ENCODE measurements around the gene PRSS50.
A peak's percentile ranks its signal among the peaks of the same experiment; 100 is the strongest.

Gene PRSS50

DNA sequence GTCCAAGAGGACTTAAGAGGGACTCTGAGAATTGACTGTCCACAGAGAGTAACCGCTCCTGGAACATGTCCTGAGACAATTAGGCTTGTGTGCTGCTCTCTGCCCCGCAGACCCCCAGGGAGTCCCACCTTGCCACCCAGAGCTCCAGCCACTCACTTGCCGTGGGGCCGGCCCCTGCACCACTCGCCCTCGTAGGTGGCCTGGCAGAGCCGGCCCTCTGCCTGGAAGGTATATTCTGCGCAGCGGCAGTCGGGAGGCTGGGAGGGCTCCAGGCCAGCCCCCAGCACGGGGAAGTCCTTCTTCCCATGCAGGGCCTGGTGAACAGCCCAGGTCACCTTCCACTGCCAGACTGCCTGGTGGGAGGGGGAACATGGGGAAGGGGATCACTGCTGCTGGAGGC, 34.7 kb downstream of the PRSS50 start:
- H3K27me3 ChIP-seq (ENCODE audit: control insufficient read depth in 3 of 3, insufficient read depth in 3 of 3, low read depth in 1 of 3, low read length in 3 of 3), result no peaks in the 10 kb centered on the region
- no peak overlapping the region for H3K4me3 ChIP-seq (ENCODE audit: low read length in 2 of 2)
- H3K14ac ChIP-seq (ENCODE audit: low read length), result no peak overlapping the region
- no peak overlapping the region for H2AFZ ChIP-seq (ENCODE audit: low read length)
- H3K9me3 ChIP-seq (replicated peaks in 1 of 2; ENCODE audit: control insufficient read depth in 2 of 2, insufficient read depth in 1 of 2, low read depth in 1 of 2, low read length in 2 of 2), result peaks cover 0 to 2% of the 10 kb centered on the region in 2 donors
- H3K4me2 ChIP-seq (ENCODE audit: insufficient read depth, low read length, poor library complexity, severe bottlenecking), result no peak overlapping the region
- H3K27ac ChIP-seq (replicated peaks; ENCODE audit: low read length), result no peak overlapping the region
- no peak overlapping the region for H4K91ac ChIP-seq (ENCODE audit: low read depth, low read length, poor library complexity)
- H3K4me1 ChIP-seq (ENCODE audit: control insufficient read depth in 2 of 2, insufficient read depth in 1 of 2, low read depth in 1 of 2, low read length in 2 of 2), result peaks cover 0 to 7% of the 10 kb centered on the region in 2 donors
- WGBS, 2 donors (ENCODE audit: extremely low coverage in 2 of 2, insufficient read length in 2 of 2, insufficient replicate concordance in 1 of 2), result no CpG with 5 or more reads among the region's 11 CpGs
- no peak overlapping the region for H2BK120ac ChIP-seq (ENCODE audit: low read depth, low read length)
- H3K36me3 ChIP-seq (replicated peaks in 1 of 2; ENCODE audit: control insufficient read depth in 2 of 2, insufficient read depth in 2 of 2, low read length in 2 of 2), result no peaks in the 10 kb centered on the region
- no peaks in the 10 kb centered on the region for H3K79me1 ChIP-seq (ENCODE audit: low read depth, low read length)
- peak overlapping the region; percentile 41 for H2AK5ac ChIP-seq (ENCODE audit: low read depth, low read length)
- H3K18ac ChIP-seq (ENCODE audit: low read length), result peak overlapping the region; percentile 71
- H2BK15ac ChIP-seq (ENCODE audit: low read length), result no peak overlapping the region
- no peak for DNase-seq (ENCODE audit: low spot score)
- H2BK12ac ChIP-seq (ENCODE audit: low read length), result no peak overlapping the region
- H3K23ac ChIP-seq (ENCODE audit: low read depth, low read length, poor library complexity), result no peak overlapping the region
- no peak overlapping the region for H2BK5ac ChIP-seq (ENCODE audit: low read length)
- H3K9ac ChIP-seq (ENCODE audit: low read depth, low read length, poor library complexity), result no peak overlapping the region
- no peak overlapping the region for H3K4ac ChIP-seq (ENCODE audit: low read length)
- no peak overlapping the region for H4K8ac ChIP-seq (ENCODE audit: low read depth, low read length)

DNA sequence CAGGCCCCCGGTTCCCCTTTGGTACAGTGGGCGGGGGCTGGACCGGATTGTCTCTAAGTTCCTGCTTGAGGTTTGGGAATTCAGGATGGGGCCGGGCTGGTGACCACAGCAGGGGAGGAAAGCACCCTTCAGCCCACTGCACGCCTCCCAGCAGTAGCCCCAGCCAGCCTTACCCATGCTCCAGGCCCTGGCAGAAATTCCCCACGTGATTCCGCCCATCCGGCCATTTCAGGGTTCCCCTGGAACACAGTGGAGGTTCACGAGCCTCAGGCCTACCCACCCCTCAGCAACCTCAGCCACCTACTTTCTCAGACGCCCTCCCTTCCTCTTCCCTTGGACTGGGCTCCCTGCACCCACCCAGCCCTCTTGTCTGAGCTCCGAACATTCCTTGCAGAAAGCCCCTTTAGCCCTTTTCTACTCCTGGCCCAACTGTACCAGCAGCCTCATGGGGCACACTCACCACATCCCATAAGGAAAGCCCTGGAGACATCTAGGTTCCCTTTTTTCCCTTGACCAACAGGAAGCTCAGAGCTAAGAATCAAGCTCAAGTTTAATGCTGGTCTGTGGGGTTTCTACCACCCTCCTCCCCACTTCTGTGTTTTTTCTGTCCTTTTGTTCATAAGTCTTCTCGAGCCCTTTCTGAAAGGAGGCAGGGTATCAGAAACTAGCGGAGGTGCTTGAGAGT, 35.7 kb downstream of the PRSS50 start:
- H3K18ac ChIP-seq (ENCODE audit: low read length), result peak overlapping the region; percentile 52
- peak overlapping the region; percentile 9 for H2BK15ac ChIP-seq (ENCODE audit: low read length)
- no peaks in the 10 kb centered on the region for H3K79me1 ChIP-seq (ENCODE audit: low read depth, low read length)
- DNase-seq (ENCODE audit: low spot score), result no peak
- H4K91ac ChIP-seq (ENCODE audit: low read depth, low read length, poor library complexity), result no peak overlapping the region
- H2BK120ac ChIP-seq (ENCODE audit: low read depth, low read length), result no peak overlapping the region
- peaks cover 0 to 10% of the 10 kb centered on the region in 2 donors for H3K4me1 ChIP-seq (ENCODE audit: control insufficient read depth in 2 of 2, insufficient read depth in 1 of 2, low read depth in 1 of 2, low read length in 2 of 2)
- H3K27ac ChIP-seq (replicated peaks; ENCODE audit: low read length), result no peak overlapping the region
- no peaks in the 10 kb centered on the region for H3K27me3 ChIP-seq (ENCODE audit: control insufficient read depth in 3 of 3, insufficient read depth in 3 of 3, low read depth in 1 of 3, low read length in 3 of 3)
- no peak overlapping the region for H3K9ac ChIP-seq (ENCODE audit: low read depth, low read length, poor library complexity)
- no peak overlapping the region for H2AFZ ChIP-seq (ENCODE audit: low read length)
- peak overlapping the region; percentile 24 for H4K8ac ChIP-seq (ENCODE audit: low read depth, low read length)
- H3K36me3 ChIP-seq (replicated peaks in 1 of 2; ENCODE audit: control insufficient read depth in 2 of 2, insufficient read depth in 2 of 2, low read length in 2 of 2), result no peaks in the 10 kb centered on the region
- no peak overlapping the region for H3K4me3 ChIP-seq (ENCODE audit: low read length in 2 of 2)
- no peak overlapping the region for H3K23ac ChIP-seq (ENCODE audit: low read depth, low read length, poor library complexity)
- no peak overlapping the region for H3K14ac ChIP-seq (ENCODE audit: low read length)
- peaks cover 0 to 2% of the 10 kb centered on the region in 2 donors for H3K9me3 ChIP-seq (replicated peaks in 1 of 2; ENCODE audit: control insufficient read depth in 2 of 2, insufficient read depth in 1 of 2, low read depth in 1 of 2, low read length in 2 of 2)
- H2BK12ac ChIP-seq (ENCODE audit: low read length), result no peak overlapping the region
- WGBS, 2 donors (ENCODE audit: extremely low coverage in 2 of 2, insufficient read length in 2 of 2, insufficient replicate concordance in 1 of 2), result no CpG with 5 or more reads among the region's 13 CpGs
- no peak overlapping the region for H3K4ac ChIP-seq (ENCODE audit: low read length)
- H2AK5ac ChIP-seq (ENCODE audit: low read depth, low read length), result peak overlapping the region; percentile 90
- no peak overlapping the region for H3K4me2 ChIP-seq (ENCODE audit: insufficient read depth, low read length, poor library complexity, severe bottlenecking)
- H2BK5ac ChIP-seq (ENCODE audit: low read length), result no peak overlapping the region

DNA sequence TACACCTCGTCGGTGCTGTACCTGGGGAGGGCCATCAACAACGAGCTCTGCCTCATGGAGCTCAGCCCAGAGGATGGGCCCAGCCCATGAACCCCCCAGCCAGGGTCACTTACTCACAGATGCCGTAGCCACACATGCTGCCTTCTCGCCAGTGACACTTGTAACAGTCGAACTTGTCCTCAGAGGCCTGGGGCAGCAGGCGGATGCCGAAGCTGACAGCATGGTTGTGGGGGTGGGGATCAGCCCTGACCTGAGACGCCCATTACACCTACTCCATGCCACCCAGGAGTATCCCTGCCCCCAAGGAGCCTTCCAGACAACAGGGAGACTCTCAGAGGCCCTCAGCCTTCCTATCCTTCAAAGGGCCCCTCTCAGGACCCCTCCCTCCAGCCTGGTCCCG, 36.3 kb downstream of the PRSS50 start:
- H3K23ac ChIP-seq (ENCODE audit: low read depth, low read length, poor library complexity), result peak overlapping the region; percentile 17
- H2BK5ac ChIP-seq (ENCODE audit: low read length), result peak overlapping the region; percentile 46
- no peak overlapping the region for H3K14ac ChIP-seq (ENCODE audit: low read length)
- peaks cover 0 to 2% of the 10 kb centered on the region in 2 donors for H3K9me3 ChIP-seq (replicated peaks in 1 of 2; ENCODE audit: control insufficient read depth in 2 of 2, insufficient read depth in 1 of 2, low read depth in 1 of 2, low read length in 2 of 2)
- H3K9ac ChIP-seq (ENCODE audit: low read depth, low read length, poor library complexity), result no peak overlapping the region
- no peak overlapping the region for H4K91ac ChIP-seq (ENCODE audit: low read depth, low read length, poor library complexity)
- peak overlapping the region; percentile 42 for H3K4ac ChIP-seq (ENCODE audit: low read length)
- H3K4me3 ChIP-seq (ENCODE audit: low read length in 2 of 2), result no peak overlapping the region
- H2BK15ac ChIP-seq (ENCODE audit: low read length), result peak overlapping the region; percentile 9
- no peak overlapping the region for H3K4me2 ChIP-seq (ENCODE audit: insufficient read depth, low read length, poor library complexity, severe bottlenecking)
- peak overlapping the region; percentile 90 for H2AK5ac ChIP-seq (ENCODE audit: low read depth, low read length)
- WGBS, 2 donors (ENCODE audit: extremely low coverage in 2 of 2, insufficient read length in 2 of 2, insufficient replicate concordance in 1 of 2), result no CpG with 5 or more reads among the region's 10 CpGs
- H3K27ac ChIP-seq (replicated peaks; ENCODE audit: low read length), result no peak overlapping the region
- no peaks in the 10 kb centered on the region for H3K36me3 ChIP-seq (replicated peaks in 1 of 2; ENCODE audit: control insufficient read depth in 2 of 2, insufficient read depth in 2 of 2, low read length in 2 of 2)
- peak overlapping the region; percentile 52 for H3K18ac ChIP-seq (ENCODE audit: low read length)
- peaks cover 0 to 10% of the 10 kb centered on the region in 2 donors for H3K4me1 ChIP-seq (ENCODE audit: control insufficient read depth in 2 of 2, insufficient read depth in 1 of 2, low read depth in 1 of 2, low read length in 2 of 2)
- H2BK12ac ChIP-seq (ENCODE audit: low read length), result no peak overlapping the region
- no peak overlapping the region for H2BK120ac ChIP-seq (ENCODE audit: low read depth, low read length)
- H3K79me1 ChIP-seq (ENCODE audit: low read depth, low read length), result no peaks in the 10 kb centered on the region
- DNase-seq (ENCODE audit: low spot score), result no peak
- peak overlapping the region; percentile 24 for H4K8ac ChIP-seq (ENCODE audit: low read depth, low read length)
- no peak overlapping the region for H2AFZ ChIP-seq (ENCODE audit: low read length)
- H3K27me3 ChIP-seq (ENCODE audit: control insufficient read depth in 3 of 3, insufficient read depth in 3 of 3, low read depth in 1 of 3, low read length in 3 of 3), result no peaks in the 10 kb centered on the region

DNA sequence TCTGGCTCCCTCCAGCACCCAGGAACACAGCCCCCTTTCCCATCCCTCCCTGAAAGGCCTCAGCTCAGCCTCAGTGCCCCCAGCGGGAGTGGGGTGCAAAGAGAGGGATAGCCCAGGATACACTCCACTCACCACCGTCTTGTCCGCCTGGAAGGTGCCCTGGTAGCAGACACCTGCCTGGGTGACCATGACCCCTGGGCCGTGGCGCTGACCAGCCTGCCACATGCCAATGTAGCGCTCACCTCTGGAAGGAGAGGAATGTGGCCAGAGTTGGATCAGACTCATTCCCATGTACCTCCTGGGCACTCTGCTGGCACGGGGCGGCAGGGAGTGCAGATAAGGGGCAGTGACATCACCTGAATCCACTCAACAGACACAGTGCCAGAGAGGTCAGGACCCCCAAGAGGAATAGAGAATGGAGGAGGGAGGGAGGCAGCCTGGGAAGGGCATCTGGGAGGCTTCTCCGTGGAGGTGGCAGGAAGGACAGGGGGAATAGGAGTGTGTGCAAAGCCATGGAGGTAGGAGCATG, 37.3 kb downstream of the PRSS50 start:
- H2BK15ac ChIP-seq (ENCODE audit: low read length), result peak overlapping the region; percentile 62
- WGBS, 2 donors (ENCODE audit: extremely low coverage in 2 of 2, insufficient read length in 2 of 2, insufficient replicate concordance in 1 of 2), result no CpG with 5 or more reads among the region's 9 CpGs

More for the DNA sequence above, 37.3 kb downstream of the PRSS50 start:
- H2BK5ac ChIP-seq (ENCODE audit: low read length), result peak overlapping the region; percentile 46
- H2AK5ac ChIP-seq (ENCODE audit: low read depth, low read length), result peak overlapping the region; percentile 90
- no peak overlapping the region for H3K23ac ChIP-seq (ENCODE audit: low read depth, low read length, poor library complexity)
- no peak overlapping the region for H3K4me2 ChIP-seq (ENCODE audit: insufficient read depth, low read length, poor library complexity, severe bottlenecking)
- H3K27me3 ChIP-seq (ENCODE audit: control insufficient read depth in 3 of 3, insufficient read depth in 3 of 3, low read depth in 1 of 3, low read length in 3 of 3), result no peaks in the 10 kb centered on the region
- no peak for DNase-seq (ENCODE audit: low spot score)
- H3K18ac ChIP-seq (ENCODE audit: low read length), result peak overlapping the region; percentile 52
- peaks cover 0 to 10% of the 10 kb centered on the region in 2 donors for H3K4me1 ChIP-seq (ENCODE audit: control insufficient read depth in 2 of 2, insufficient read depth in 1 of 2, low read depth in 1 of 2, low read length in 2 of 2)
- H3K27ac ChIP-seq (replicated peaks; ENCODE audit: low read length), result no peak overlapping the region
- no peak overlapping the region for H2AFZ ChIP-seq (ENCODE audit: low read length)
- H3K36me3 ChIP-seq (replicated peaks in 1 of 2; ENCODE audit: control insufficient read depth in 2 of 2, insufficient read depth in 2 of 2, low read length in 2 of 2), result no peaks in the 10 kb centered on the region
- no peak overlapping the region for H4K91ac ChIP-seq (ENCODE audit: low read depth, low read length, poor library complexity)
- no peak overlapping the region for H3K4me3 ChIP-seq (ENCODE audit: low read length in 2 of 2)
- H2BK12ac ChIP-seq (ENCODE audit: low read length), result peak overlapping the region; percentile 80
- H3K79me1 ChIP-seq (ENCODE audit: low read depth, low read length), result peaks cover 2% of the 10 kb centered on the region
- H3K4ac ChIP-seq (ENCODE audit: low read length), result no peak overlapping the region
- H3K14ac ChIP-seq (ENCODE audit: low read length), result no peak overlapping the region
- peak overlapping the region; percentile 49 for H2BK120ac ChIP-seq (ENCODE audit: low read depth, low read length)
- no peak overlapping the region for H4K8ac ChIP-seq (ENCODE audit: low read depth, low read length)
- peaks cover 0 to 2% of the 10 kb centered on the region in 2 donors for H3K9me3 ChIP-seq (replicated peaks in 1 of 2; ENCODE audit: control insufficient read depth in 2 of 2, insufficient read depth in 1 of 2, low read depth in 1 of 2, low read length in 2 of 2)
- peak overlapping the region; percentile 24 for H3K9ac ChIP-seq (ENCODE audit: low read depth, low read length, poor library complexity)
